GM18861 (cell line): ENCODE measurements around the gene ACTA2.

Experiments
- ATAC-seq: cut with Tn5 transposase; IDR thresholded peaks from one replicate; pipeline ENCODE4 v1.9.1; 2021; ENCODE audit not compliant: unreplicated experiment

ACTA2 gene

GRCh38 chr10:88982366-88982765 lies 29.8 kb upstream of the ACTA2 start:
- ATAC-seq: no peak

DNA sequence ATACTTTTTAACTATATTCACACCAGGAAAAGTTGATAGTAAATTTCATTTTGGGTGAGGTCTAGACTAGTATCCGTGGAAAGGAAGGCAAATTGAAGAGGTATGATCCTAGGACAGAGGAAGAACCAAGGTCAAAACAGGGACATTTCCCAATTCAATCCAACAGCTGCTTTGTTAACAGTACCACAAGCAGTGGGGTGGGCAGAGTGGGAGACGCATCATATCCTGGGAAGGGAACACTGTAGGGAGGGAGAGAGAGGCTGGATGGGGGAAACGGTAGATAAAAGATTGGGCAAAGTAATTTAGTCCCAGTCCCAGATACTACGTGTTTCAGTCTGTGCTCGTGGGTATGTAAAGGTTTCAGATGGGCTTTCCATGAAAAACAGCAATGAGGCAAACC lies 28.9 kb upstream of the ACTA2 start:
- no peak for ATAC-seq

- ATAC-seq: no peak
Observed at GRCh38 chr10:88980800-88981199, 28.2 kb upstream of the ACTA2 start.

- ATAC-seq: no peak
Observed at GRCh38 chr10:88980247-88980646, 27.7 kb upstream of the ACTA2 start.

DNA sequence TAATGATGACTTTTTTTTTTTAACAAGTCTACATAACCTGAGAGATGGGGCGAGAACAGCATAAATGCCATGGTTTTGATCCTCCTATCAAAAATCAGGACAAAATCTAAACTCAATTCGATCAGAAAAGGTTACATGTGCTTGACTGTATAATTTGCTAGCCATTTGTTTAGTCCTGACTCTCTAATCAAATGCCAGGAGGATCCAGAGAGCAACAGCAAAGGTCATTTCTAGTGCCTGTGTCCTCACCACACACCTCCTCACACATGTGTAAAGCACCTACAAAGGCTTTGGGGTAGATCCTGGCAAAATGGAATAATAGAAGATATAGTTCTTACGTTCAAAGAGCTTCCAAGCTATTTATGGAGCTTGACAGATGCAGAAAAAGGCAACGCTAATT lies 27.0 kb upstream of the ACTA2 start:
- no peak for ATAC-seq

GRCh38 chr10:88979153-88979562 lies 26.6 kb upstream of the ACTA2 start:
- ATAC-seq: no peak

DNA sequence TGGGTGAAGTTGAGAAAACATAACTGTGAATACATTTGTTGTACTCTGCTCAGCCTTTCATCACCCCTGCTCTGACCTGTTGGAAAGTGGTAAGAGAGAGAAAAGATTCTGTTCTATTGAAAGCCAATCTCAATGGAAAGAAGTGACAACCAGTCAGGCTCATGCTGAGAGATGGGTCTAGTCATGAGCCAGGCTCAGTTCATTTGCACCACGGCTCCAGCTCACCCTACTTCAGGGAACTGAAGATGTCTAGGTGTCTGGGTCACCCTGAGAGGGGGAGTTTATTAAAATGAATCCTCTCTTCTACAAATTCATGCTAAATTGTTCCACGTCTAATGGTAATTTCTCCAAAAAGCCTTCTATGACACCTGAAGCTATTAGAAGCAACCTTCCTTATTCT lies 25.9 kb upstream of the ACTA2 start:
- no peak for ATAC-seq

DNA sequence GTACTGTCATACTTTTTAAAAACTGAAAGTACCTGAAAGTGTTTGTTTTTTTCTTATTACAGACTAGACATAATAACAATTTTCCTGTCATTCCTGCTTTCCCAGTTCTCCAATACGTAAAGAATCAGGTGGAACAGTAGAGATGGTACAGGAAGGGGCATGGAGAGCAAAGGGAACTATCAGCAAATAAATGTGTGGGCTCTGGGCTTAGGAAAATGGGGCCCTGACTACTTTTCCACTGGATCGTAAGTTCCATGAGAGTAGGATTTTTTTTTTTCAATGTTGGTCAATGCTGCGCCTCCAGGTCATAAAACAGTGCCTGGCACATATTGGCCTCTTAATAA lies 22.8 kb upstream of the ACTA2 start:
- no peak for ATAC-seq

DNA sequence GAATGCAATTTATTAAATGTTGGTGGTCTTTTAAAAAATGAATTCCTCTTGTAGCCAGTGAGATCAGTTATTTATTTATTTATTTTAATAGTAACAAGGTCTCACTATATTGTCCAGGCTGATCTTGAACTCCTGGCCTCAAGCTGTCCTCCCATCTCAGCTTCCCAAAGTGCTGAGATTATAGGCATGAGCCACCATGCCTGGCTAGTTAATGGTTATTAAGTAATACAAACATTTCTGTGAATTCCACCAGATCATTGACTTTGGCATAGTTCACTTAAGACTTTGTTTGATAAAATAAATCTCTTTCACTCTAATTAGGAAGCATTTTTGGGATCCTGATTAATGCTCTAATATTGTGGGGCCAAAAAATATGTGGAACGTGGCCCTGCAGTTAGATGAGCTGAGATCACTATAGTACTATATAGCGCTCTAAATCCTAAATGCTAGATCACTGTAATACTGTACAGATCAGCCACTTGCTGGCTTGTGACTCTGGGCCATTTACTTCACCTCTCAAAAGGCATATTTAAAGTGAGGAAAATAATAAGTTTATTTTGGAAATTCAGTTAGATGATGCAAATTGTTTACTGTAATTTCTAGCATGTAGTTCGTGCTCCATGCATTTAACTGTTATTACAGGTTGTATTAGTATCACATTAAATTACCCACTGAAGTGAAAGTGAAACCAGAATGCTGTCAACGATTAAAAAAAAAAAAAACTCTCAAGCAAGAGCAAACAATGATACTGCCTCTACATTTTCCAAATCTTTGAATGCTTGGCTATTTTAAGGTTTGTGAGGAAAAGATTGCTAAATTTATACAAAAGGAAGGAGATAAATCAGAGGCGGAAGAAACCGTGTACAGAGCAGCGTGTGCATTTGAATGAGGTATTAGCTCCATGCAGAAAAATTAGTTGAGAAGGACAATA lies 22.1 kb upstream of the ACTA2 start:
- ATAC-seq: no peak

- ATAC-seq: no peak
Observed at GRCh38 chr10:88974012-88974411, 21.4 kb upstream of the ACTA2 start.

DNA sequence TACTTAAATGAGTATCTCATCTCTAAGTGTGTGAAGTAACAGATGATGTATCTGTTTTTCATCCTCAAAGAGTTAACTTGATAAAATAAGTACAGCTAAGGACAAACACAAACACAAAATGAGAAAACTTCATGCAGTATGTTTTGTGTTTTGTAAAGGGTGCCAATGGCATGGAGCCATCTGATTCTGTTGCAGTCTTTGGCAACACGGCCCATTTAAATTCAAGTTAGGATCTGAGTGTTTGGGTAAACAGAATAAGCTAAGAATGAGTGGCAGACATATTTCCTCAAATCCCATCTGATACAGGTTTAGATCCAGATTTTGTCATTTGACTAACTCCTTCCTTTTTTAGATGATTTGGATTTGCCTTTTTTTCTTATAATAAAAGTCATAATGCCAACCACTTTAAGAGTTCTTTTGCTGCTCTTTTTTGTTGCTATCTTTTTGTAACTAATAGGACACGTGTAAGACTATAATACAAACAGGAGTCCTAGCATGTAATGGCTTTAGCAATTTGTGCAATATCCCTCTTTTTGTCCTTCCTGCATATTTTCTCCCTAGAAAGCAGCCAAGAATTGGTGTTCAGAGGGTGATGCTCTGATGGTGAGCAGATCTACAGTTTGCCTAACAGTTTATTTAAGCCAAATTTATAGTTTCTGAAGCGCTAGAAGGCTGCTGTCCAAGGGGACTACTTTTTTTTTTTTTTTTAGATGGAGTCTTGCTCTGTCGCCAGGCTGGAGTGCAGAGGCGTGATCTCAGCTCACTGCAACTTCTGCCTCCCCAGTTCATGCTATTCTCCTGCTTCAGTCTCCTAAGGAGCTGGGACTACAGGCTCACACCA lies 18.9 kb upstream of the ACTA2 start:
- no peak for ATAC-seq

DNA sequence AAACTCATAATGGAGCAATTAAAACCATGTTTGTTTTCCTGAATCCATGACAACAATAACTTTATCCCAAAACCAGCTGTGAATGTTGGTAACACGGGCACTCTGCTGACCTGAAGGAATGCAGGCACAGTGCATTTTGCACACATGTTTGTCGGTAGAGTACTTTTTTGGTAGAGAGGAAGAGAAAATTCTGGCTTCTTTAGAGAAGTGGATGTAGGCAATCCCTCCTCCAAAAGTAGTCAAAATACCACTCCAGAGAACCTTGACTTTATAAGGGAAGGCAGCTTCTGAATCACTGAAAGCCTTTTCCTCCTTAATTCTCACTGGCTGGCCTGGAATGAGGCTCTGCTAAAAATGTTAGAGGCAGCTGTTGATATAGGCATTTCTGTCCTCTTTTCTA lies 15.8 kb upstream of the ACTA2 start:
- ATAC-seq: no peak

GRCh38 chr10:88966797-88967196 lies 14.2 kb upstream of the ACTA2 start:
- no peak for ATAC-seq

DNA sequence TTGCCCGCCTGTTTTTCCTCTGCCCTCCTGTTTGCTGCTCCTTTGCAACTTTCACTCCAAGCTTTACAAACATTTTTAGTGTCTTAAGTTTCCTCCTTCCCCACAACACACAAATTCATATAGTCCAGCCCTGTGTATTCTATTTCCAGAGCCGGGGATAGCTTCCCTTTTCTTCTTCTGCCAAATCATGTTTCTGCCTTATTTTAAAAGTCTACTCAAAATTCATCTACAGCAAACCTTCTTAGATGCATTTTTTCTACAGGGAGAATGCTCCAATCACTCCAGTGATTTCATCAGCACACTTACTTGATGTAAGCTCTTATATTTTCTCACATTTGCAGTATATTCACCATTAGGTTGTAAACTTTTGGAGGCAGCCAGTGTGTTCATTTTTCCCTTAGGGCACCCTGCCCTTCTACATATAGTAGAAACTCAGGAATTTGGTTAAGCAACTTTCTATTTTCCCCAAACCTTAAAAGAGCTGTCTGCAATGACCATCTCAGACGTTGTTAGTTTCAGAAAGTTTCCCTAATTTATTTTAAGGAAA lies 12.4 kb upstream of the ACTA2 start:
- ATAC-seq: no peak

GRCh38 chr10:88964360-88964759 lies 11.8 kb upstream of the ACTA2 start:
- no peak for ATAC-seq

GRCh38 chr10:88963318-88963717 lies 10.7 kb upstream of the ACTA2 start:
- no peak for ATAC-seq

GRCh38 chr10:88962336-88962735 lies 9.8 kb upstream of the ACTA2 start:
- no peak for ATAC-seq

DNA sequence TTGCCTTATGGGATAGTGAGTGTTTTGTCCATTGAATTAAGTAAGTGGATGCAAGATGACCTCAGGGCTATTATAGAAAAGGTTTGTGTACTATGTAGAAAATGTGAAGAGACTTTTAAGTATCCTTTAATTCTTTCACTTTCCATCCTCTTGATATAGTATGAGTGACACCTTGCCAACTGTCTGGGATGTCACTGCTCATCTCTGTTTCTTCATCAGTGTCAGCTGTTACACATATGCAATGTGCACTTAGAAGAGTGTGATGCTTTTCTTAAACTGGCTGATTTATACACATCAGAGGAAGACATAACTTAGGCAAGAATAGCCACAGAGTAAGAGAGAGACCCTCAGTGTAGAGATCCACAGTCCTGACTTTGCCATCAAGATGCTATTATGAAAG lies 8.7 kb upstream of the ACTA2 start:
- no peak for ATAC-seq

DNA sequence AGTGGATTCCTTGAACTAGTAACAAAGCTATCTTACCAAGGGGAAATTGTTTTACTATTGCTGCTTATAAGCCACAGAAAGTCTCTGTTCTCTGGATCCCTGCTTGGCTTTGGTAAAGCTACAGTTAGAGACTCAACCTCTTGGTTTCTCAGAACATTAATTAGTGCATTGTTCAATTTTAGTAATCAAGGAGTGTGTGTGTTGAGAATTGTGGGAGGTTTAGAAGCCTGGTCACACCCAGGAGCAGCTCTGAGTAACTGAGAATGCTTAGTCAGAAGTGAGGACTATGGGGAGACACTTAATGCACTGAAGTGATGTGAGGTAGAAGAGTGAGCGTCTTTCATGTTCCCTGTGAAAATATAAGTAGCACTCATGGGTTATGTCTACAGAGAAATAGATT lies 8.2 kb upstream of the ACTA2 start:
- ATAC-seq: no peak

GRCh38 chr10:88958721-88959120 lies 6.1 kb upstream of the ACTA2 start:
- ATAC-seq: no peak

GRCh38 chr10:88957381-88957780 lies 4.8 kb upstream of the ACTA2 start:
- ATAC-seq: no peak
